NCI-H1436 (cell line): ENCODE measurements around the gene RETSAT.
"Not testable (repeated sequence)": the region's sequence is repeated elsewhere in the genome, so short reads cannot be mapped to it uniquely, and the experiment has no call there.

Experiments used
- DNase-seq: peaks from one replicate; lab custom pipeline; 2025; lab: John Stamatoyannopoulos, UW

RETSAT gene

DNA sequence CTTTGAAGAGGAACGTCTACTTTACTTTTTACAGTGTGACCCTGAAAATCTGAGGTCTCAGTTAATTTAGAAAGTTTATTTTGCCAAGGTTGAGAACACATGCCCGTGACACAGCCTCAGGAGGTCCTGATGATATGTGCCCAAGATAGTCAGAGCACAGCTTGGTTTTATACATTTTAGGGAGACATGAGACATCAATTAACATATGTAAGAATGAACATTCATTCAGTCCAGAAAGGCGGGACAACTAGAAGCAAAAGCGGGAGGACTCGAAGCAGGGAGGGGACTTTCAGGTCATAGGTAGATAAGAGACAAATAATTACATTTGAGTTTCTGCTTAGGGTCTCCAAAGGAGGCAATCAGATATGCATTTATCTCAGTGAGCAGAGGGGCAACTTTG, 23.9 kb upstream of the RETSAT start:
- DNase-seq, result no peak

DNA sequence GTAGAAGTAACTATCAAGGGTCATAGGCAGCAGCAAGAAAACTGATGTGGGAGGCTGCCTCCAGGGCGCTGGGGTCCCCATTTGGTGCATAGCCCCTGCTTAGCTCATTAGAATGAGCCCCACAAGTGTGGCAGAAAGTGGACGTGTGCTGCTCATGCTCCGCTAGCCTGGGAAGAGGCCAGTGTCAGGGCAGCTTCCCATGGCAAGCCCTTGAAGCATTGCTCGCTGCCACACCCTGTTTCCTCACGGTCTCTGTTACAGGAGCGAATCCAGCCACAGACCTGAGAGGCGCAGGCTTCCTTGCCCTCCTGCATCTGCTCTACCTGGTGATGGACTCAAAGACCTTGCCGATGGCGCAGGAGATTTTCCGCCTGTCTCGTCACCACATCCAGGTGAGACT, 22.8 kb upstream of the RETSAT start:
- DNase-seq, result no peak

DNA sequence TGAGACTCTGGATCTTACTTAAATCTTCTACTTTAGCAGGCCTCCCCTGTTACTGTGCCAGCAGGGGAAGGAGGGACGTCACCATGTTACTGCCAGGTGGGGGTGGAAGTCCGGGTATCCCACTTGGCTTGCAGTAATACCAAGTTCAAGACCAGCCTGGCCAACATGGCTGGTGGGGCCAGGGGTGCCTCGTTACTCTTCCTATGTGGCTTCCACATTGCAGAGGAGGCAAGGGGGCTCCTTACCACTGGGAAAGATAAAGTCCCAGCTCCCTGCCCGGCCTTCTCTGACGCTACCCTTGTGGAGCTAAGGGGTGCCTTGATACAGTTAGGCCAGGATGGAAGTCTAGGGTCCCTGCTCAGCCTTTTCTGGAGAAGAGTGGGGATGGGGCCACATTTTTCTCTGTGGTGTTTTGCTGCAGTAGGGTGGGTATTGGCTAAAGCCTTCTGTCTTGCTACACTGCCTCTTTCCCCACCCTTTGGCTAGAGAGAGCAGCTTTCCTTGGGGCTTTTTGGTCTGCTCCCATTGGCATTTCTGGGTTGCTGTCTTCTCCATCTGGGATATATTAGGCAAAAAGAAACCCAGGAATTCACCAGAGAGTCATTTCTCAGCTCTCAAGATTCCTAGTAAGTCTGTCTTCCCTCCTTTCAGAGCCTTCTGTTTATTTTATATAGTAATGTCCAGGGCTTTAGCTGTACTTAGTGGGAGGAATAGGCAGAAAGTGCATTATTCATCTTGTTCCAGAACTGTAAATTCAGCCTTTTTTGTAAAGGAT, 22.1 kb upstream of the RETSAT start:
- DNase-seq, result no peak

DNA sequence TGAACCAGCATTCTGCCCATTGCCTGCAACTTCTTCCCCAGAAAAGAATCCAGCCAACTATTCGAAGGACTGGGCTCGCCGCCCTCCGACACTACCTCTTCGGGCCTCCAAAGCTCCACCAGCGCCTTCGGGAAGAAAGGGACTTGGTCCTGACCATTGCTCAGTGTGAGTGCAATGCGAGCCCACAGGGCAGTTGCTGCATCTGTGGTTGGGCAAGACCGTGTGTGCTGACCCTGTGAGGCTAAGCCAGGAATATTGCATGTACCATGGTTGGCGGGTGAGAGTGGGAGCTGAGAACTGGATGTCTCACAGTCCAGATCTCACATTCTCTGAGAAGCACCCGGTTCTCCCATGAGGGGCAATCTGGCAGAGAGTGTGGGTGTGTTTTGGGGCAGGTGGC, 16.7 kb upstream of the RETSAT start:
- DNase-seq, result no peak

DNA sequence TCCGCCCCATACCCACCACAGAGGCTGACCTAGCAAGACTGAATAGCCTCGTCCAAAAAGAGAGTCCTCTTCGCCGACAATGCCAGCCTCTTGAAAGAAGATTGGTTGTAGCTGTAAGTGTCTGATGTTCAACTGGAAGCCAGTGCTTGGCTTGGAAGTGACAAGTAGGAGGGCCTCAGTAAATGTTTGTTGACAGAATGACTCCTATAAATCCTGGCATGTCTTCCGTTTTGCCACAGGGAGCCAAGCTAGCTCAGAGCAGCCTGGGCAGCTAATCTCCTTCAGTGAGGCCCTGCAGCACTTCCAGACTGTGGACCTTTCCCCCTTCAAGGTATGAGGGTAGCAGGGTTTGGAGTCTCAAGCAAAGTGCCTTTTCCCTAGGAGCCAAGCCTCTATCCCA, 15.2 kb upstream of the RETSAT start:
- DNase-seq, result no peak

DNA sequence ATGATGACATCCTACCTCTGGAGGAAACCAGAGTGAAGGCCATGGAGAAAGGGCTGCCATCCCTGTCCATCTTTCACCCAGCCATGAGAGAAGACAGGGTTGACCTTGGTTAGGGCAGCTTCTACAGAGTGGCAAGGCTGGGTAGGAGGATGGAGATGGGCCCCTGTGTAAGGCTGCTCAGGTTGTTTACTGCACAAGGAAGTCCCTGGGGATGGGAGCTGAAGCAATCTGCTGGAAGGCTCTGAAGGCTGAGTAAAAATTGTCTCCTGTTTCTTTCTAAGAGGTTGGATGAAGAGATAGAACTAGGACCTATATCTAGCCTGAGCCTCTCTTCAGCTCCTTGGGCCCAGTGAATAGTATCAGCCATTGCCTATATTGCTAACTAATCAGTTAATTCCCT, 14.6 kb upstream of the RETSAT start:
- DNase-seq, result no peak

DNA sequence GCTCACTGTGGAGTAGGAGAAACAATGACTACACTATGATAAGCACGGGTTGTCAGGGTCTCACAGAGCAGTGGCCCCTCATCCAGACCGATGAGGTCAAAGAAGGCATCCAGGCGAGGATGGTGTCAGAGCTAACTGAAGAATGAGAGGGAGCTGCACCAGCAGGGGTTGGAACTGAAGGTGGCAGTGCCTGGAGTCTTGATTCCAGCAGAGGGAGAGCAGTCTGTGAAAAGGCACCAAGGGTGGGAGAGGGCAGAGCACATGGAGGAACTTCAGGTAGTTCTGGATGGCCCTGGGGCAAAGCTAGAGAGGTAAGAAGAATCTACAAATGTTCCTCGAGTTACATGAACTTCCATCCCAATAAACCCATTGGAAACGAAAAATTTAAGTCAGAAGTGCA, 12.9 kb upstream of the RETSAT start:
- no peak for DNase-seq

DNA sequence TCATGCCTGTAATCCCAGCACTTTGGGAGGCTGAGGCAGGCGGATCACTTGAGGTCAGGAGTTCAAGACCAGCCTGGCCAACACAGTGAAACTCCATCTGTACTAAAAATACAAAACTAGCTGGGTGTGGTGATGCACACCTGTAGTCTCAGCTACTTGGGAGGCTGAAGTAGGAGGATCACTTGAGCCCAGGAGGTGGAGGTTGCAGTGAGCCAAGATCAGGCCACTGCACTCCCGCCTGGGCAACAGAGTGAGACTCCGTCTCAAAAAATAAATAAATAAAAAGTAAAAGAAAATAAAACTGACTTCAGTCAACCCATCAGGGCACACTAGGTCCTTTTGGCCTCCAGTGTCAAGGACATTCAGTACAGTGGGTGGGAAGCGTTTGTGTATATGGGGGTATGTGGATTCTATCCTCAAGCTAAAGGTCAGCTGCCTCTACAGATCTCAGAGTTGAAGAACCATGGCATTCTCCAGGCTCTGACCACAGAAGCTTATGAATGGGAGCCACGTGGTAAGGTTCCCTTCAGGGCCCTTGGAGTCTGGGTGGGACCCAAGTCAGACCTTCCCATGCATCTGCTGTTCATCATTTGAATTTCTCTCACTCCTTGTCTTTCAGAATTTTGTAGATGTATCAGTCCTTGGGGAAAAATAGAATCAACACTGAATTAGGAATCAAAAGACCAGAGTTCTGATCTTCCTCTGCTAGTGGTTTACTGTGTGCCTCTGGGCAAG, 8.5 kb upstream of the RETSAT start:
- DNase-seq, result not testable (repeated sequence)

DNA sequence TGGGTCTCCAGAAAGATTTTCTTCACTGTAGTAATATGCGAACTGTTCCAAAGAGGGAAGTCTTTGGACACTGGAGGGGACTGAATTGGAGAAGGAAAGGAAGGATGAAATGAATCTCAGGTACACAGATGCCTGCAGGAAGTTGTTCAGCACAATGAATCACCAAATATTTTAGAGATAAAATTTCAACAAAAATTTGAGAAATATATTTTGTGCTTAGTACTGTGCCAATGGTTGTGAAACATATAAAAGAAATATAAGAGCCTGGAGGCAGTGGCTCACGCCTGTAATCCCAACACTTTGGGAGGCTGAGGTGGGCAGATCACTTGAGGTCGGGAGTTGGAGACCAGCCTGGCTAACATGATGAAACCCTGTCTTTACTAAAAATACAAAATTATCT, 3.4 kb upstream of the RETSAT start:
- no peak for DNase-seq

DNA sequence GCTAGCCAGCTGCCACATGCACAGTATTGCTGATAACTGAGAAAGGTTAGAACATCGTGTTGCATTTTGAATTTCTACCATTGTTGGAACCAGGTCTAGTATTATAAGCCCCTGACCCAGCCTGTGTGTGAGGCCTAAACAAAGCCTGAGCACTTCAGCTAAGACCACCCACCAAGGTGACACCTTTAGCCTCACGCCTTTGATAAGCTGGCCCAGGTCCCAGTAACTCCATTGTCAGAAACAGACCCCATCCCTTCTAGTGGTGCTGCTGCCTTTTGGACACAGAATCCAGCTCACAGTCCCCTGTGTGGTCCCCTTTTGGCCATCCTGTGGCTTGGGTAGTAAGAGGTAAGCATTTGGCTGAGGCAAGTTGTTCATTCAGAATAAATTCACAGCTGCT, 1.9 kb upstream of the RETSAT start:
- no peak for DNase-seq

DNA sequence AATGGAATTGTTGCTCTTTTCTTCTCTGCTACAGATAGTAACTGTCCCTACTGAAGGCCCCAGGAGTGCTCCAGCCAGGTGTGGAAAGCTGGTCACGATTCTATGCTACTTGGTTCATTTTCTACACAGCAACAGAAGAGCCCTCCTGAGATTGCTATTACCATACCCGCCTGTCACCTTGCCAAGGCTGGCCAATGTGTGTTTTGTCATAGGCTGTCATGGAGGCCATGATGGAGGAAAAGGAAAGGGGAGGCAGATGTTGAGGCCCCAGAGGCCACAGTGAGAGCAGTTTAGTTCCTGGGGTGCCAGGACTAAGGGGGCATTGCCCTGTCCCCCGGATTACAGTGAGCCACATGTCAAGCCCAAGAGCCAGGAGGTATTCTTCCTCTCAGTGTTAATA, 1.2 kb upstream of the RETSAT start:
- DNase-seq, result no peak

DNA sequence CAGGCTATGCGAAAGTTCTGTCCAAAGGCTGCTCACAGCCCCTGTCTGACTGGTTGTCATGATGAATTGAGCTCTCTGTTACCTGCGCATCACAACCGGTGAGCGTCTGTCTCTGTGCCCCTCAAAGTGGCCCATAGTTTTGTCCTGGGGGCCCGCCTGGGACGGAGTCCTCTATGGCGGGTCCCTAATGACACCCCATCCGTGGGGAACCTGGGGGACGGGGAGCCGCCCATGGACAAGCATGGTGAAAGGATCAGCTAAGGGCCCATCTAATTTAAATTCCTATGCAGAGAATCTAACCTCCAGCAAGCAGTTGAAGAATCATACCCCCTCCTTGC, 714 bp upstream of the RETSAT start:
- no peak for DNase-seq

DNA sequence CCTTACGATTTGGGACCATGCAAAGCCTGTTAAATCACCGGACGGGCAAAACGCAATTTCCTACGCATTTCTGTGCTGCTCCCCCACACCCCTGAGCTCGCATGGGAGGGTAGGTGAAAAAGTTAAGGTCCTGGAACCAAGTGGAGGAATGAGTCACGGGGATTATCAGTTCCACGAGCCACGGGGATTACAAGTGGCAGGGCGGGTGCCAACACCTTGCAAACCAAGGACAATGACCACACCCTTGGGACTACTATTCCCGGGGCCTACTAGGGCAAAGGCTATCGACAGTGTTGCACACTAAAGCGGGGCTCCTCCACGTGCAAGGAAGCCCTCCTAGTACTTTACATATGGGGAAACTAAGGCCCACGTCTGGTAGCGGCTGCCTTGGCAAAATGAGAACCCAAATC, 447 bp downstream of the RETSAT start:
- peak; percentile 0 for DNase-seq

DNA sequence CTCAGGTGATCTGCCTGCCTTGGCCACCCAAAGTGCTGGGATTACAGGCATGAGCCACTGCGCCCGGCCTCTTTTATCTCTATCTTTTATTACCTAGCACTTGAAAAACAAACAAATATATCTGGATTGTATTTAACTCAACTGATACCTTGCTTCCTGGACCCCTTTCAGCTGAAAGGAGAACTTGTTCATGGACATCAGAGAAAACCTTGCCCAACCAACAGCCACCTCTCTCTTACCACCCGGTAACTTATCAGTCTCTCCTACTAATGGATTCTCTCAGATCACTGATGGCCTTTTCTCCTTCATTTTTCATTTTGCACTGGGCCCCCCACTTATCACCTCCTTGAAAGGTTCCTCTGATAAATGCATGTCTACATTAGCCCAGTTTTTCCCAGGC, 6.7 kb downstream of the RETSAT start:
- DNase-seq, result no peak

DNA sequence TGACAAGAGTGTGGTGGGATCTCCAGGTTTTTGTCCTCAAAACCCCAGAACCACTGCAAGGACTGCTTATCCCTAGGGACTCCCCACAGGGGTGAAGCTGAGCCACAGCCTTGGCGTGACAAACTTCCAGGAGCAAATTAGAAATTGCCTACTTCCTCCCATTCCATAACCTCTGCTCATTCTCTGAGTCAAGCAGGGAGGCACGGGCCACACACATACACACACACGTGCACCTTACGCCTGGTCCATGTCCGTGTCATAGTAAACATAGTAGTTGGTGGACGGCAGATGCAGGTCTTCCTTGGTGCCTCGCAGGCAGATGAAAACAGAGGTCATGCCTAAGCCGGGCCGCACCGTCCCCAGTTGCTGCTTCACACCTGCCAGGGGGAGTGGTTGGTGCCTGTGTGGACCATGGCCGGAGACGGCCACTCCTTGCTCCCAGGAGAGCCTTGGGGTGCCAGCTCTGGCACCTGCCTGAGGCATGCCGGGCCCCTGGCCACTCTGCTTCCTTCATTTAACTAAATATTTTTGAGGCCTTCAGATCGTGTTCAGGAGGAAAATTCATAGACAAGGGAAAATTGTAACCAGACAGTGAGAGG, 9.9 kb downstream of the RETSAT start:
- DNase-seq, result no peak

DNA sequence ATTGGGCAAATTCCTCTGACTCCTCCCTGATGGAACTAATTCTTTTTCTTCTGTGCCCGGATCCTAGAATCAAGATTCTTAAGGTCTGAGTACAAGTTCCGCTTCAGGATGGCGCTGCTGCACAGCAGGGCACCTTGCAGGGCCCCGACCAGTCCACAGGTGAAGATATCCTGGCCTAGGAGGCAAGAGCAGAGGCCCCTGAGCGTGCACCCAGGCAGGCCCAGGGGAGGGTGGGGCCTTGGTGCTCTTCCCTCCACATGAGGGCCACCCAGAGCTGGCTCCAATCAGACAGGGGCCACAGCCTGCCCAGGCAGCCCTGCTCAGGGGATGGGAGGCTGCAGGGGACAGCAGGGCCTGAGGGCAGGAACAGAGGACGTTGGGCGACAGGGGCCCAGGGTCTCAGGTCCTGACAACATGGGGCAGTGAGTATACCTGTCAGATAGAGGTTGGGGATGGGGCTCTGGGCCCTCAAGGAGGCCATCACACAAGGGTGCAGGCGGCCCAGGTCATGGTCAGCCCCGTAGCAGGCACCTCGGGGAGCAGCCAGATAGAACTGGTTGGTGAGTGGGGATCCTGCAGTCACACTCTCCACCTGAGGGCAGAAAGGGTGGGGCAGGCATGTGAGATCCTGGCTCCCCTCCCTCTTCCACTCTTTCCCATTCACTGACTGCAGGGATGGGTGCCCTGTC, 11.0 kb downstream of the RETSAT start:
- DNase-seq, result not testable (repeated sequence)

DNA sequence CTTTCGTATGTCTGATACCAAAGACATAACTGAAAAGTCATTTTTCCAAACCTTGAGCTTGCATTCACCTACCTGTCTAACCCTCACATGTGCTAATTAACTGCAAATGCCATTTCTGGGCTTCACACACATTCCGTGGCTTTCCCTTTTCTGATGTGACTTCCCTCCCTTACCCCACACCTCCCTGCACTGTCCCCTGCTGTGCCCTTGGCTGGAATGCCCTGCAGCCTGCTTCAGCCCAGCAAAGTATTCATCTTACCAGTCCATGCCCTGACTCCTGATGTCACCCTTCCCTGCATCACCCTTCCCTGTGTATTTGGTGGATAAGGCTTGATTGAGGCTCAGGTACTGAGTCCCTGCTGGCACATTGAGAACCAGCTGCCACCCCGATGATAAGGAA, 12.2 kb downstream of the RETSAT start:
- DNase-seq, result no peak

DNA sequence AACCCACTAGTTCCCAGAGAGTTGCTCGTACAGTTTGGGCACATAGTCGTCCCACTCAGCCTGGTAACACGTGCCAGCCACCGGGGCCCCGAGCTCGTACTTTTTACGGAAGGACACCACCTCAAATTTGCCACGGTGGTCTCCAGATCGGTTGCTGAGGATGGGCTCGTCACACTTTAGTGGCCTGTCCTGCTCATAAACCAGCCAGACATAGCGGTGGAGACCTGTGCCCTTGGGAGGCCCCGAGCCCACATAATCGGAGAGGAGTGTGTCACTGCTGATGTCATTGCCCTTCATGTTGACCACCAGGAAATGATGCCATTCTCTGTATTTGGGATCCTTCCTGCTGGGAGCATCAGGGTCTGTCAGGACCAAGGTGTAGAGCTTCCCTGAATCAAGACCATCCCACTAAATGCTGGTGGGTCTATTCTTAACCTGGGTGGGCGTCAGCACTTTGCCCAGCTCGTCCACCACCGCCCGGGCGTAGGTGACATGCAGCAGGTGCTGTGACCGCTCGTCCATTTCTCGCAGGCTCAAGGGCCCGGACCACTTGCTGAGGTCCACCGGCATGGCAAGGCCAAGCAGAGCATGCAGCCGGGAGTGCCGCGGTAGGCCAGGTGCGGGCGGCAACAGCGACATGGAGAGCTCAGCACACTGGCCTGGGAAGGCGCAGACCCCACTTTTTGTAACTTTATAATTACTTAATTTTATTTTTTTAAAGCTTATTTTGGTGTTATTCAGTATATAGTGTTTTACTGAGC, 12.9 kb downstream of the RETSAT start:
- no peak for DNase-seq

DNA sequence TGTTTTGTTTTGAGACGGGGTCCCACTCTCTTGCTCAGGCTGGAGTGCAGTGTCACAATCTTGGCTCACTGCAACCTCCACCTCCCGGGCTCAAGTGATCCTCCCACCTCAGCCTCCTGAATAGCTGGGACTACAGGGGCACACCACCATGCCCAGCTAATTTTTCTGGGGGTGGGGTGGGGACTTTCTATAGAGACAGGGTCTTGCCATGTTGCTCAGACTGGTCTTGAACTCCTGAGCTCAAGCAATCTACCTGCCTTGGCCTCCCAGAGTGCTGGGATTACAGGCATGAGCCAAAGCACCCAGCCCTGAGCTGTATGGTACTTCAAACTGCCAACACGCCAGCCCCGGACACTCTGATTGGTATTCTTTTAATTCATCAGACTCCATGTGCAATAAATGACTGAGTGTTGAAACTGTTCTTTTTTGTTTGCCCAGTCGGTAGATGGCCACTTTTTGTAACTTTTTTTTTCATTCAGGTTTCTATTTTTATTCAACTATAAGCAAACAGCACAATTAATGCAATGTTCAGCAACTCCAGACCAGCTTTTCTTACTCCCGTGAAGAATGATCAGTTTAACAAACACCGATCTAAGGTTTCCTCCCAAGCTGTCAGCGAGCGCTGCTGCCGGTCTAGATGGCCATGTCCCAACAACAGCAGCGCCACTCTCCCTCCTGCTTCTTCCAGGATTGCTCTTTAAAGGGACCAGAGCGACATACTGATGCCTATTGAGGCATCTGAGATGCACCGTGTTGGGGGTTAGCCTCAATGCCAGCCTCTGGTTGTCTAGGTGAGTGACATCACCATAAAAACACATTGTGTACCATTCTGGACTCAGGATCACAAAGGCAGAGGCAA, 14.1 kb downstream of the RETSAT start:
- no peak for DNase-seq

DNA sequence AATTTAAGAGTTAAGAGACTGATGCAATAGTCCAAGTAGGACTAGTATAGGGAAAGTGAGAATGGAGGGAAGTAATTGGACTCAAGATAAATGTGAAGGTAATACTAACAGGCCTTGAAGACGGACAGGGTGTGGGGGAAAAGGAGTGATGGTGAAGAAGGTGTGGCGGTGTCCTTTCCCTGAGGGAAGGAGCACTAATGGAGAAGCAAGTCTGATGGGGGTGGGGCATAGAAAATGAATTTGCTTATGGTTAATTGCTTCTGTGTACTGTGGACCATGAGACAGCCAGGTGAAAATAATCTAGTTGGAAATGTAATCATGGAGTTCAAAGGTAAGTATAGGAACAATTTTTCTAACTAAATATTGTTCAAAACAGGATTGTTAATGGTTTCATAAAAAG, 19.4 kb downstream of the RETSAT start:
- no peak for DNase-seq

DNA sequence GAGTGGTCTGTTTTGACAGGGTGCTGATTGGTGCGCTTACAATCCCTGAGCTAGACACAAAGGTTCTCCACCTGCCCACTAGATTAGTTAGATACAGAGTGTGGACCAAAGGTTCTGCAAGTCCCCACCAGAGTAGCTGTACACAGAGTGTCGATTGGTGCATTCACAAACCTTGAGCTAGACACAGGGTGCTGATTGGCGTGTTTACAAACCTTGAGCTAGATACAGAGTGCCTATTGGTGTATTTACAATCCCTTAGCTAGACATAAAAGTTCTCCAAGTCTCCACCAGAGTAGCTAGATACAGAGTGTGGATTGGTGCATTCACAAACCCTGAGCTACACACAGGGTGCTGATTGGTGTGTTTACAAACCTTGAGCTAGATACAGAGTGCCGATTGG, 20.5 kb downstream of the RETSAT start:
- not testable (repeated sequence) for DNase-seq
